ENCODE results near the gene CARMIL3.
"Not testable (repeated sequence)": the region's sequence is repeated elsewhere in the genome, so short reads cannot be mapped to it uniquely, and the experiment has no call there.

CARMIL3 gene

GRCh38 chr14:24096545-24097181 is 44.9 kb downstream of the CARMIL3 start:
- DNase-seq (ENCODE audit: low spot score), result no peak

- DNase-seq (ENCODE audit: low spot score), result no peak
Measured at GRCh38 chr14:24098229-24098926, 46.6 kb downstream of the CARMIL3 start.

GRCh38 chr14:24098927-24099813 is 47.4 kb downstream of the CARMIL3 start:
- no peak for DNase-seq (ENCODE audit: low spot score)

- DNase-seq (ENCODE audit: low spot score), result no peak
Measured at GRCh38 chr14:24100197-24100981, 48.6 kb downstream of the CARMIL3 start.

- no peak for DNase-seq (ENCODE audit: low spot score)
Measured at GRCh38 chr14:24100982-24101494, 49.2 kb downstream of the CARMIL3 start.

GRCh38 chr14:24102357-24103048 is 50.7 kb downstream of the CARMIL3 start:
- no peak for DNase-seq (ENCODE audit: low spot score)

- DNase-seq (ENCODE audit: low spot score), result no peak
Measured at GRCh38 chr14:24103451-24103850, 51.6 kb downstream of the CARMIL3 start.

GRCh38 chr14:24105609-24106239 is 53.9 kb downstream of the CARMIL3 start:
- not testable (repeated sequence) for DNase-seq (ENCODE audit: low spot score)

GRCh38 chr14:24106672-24107271 is 55.0 kb downstream of the CARMIL3 start:
- DNase-seq (ENCODE audit: low spot score), result no peak

GRCh38 chr14:24108336-24108874 is 56.6 kb downstream of the CARMIL3 start:
- DNase-seq (ENCODE audit: low spot score), result no peak

GRCh38 chr14:24110060-24110459 is 58.3 kb downstream of the CARMIL3 start:
- DNase-seq (ENCODE audit: low spot score), result no peak

- no peak for DNase-seq (ENCODE audit: low spot score)
Measured at GRCh38 chr14:24110523-24110922, 58.7 kb downstream of the CARMIL3 start.

GRCh38 chr14:24113379-24113800 is 61.6 kb downstream of the CARMIL3 start:
- no peak for DNase-seq (ENCODE audit: low spot score)

GRCh38 chr14:24113801-24114531 is 62.2 kb downstream of the CARMIL3 start:
- peak; percentile 84 for DNase-seq (ENCODE audit: low spot score)

- DNase-seq (ENCODE audit: low spot score), result peak; percentile 100
Measured at GRCh38 chr14:24114532-24115421, 63.0 kb downstream of the CARMIL3 start, which contains the start of the genes DCAF11 and NRL. Gene DCAF11 (plus strand): TSS chr14:24114777. CDS start chr14:24115595, 818 bp downstream. Gene NRL (minus strand): TSS chr14:24114949. CDS start chr14:24082848, 32,101 bp downstream.

GRCh38 chr14:24115422-24116127 is 63.8 kb downstream of the CARMIL3 start:
- no peak for DNase-seq (ENCODE audit: low spot score)

GRCh38 chr14:24116128-24116814 is 64.5 kb downstream of the CARMIL3 start:
- DNase-seq (ENCODE audit: low spot score), result peak; percentile 52

Measured in hematopoietic multipotent progenitor cell treated with erythropoietin and hydrocortisone succinate and interleukin-3 and kit ligand, for 17 days (in vitro differentiated cells).